WTC11 (cell line): ENCODE measurements around the gene NTSR1.

Experiments
- ATF2 ChIP-seq: sonication (generic); formaldehyde crosslinking; IDR thresholded peaks from 2 replicates; pipeline ENCODE4 v1.8.1; 2022; ENCODE audit warnings: low read depth, missing genetic modification reagents, borderline replicate concordance
- ATF6 ChIP-seq: sonication (generic); formaldehyde crosslinking; IDR thresholded peaks from 2 replicates; pipeline ENCODE4 v1.8.1; 2023; ENCODE audit warnings: mild to moderate bottlenecking, missing genetic modification reagents
- CREB1 ChIP-seq: sonication (generic); formaldehyde crosslinking; IDR thresholded peaks from 2 replicates; pipeline ENCODE4 v1.8.0; 2023; ENCODE audit warnings: mild to moderate bottlenecking, missing genetic modification reagents
- CTCF ChIP-seq: fragments of 200-600 bp; IDR thresholded peaks from 2 replicates; pipeline ENCODE4 v1.8.0; 2022; ENCODE audit warnings: antibody characterized with exemption
- FOXP4 ChIP-seq: sonication (generic); formaldehyde crosslinking; IDR thresholded peaks from 2 replicates; pipeline ENCODE4 v1.8.0; 2022; ENCODE audit warnings: mild to moderate bottlenecking, missing genetic modification reagents
- HMGA2 ChIP-seq: fragments of 250-450 bp; sonication (Bioruptor Pico); IDR thresholded peaks from 2 replicates; pipeline ENCODE4 v1.4.0; 2021; ENCODE audit warnings: mild to moderate bottlenecking, moderate library complexity
- NR2C2 ChIP-seq: sonication (generic); formaldehyde crosslinking; IDR thresholded peaks from 2 replicates; pipeline ENCODE4 v1.8.0; 2022; ENCODE audit warnings: mild to moderate bottlenecking, missing genetic modification reagents
- PREB ChIP-seq: sonication (generic); formaldehyde crosslinking; IDR thresholded peaks from 2 replicates; pipeline ENCODE4 v1.8.1; 2022; ENCODE audit warnings: mild to moderate bottlenecking, missing genetic modification reagents, moderate library complexity, borderline replicate concordance
- SP1 ChIP-seq: sonication (generic); formaldehyde crosslinking; conservative IDR thresholded peaks from 2 replicates; pipeline ENCODE4 v1.8.1; 2022; ENCODE audit warnings: missing genetic modification reagents

GRCh38 chr20:62702895-62703852 lies 5.5 kb upstream of the NTSR1 start:
- TF ChIP-seq CTCF (no peak), CREB1 (CRISPR knock-in tag) (no peak), ATF6 (CRISPR knock-in tag) (no peak), FOXP4 (CRISPR knock-in tag) (no peak), ATF2 (no peak), HMGA2 (no peak), NR2C2 (no peak), PREB (CRISPR knock-in tag) (no peak), SP1 (no peak)
